Stimulated activated CD4-positive, alpha-beta T cell treated with anti-CD3 and anti-CD28 coated beads, Interleukin-4, amount 100 ng/mL, for 1 hour (primary cell): ENCODE measurements around the gene CNOT1.

Experiments used
- DNase-seq: peaks from one replicate; pipeline ENCODE4 v3.0.0-alpha.2; 2020

The CNOT1 gene

DNA sequence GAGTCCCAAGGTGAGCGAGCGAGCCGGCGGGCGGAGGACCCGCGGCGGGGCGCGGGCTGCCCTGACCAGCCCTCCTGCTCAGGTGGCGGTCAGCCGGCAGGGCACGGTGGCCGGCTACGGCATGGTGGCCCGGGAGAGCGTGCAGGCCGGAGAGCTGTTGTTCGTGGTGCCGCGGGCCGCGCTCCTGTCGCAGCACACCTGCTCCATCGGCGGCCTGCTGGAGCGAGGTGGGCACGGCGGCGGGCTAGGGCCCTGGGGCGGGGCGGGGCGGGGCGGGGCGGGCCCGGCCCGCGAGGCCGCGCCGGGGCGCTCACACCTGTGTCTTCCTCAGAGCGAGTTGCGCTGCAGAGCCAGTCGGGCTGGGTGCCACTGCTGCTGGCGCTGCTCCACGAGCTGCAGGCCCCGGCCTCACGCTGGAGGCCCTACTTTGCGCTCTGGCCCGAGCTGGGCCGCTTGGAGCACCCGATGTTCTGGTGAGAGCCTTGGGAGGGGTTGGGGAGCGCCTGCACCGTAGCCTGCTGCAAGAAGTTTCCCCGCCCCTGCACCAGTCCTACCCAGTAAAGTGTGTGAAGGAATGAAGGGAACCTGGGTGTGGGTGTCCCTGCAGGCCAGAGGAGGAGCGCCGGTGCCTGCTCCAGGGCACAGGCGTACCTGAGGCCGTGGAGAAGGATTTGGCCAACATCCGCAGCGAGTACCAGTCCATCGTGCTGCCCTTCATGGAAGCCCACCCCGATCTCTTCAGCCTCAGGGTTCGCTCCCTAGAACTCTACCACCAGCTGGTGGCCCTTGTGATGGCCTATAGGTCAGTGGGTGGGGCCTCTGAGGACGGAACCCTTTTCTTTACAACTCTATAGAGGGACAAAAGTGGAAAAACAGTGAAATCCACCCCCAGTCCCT, 113.5 kb downstream of the CNOT1 start:
- peak; percentile 49 for DNase-seq

- DNase-seq = peak; percentile 80
Observed at GRCh38 chr16:58515125-58515870, 114.3 kb downstream of the CNOT1 start, which contains the start of gene SETD6. SETD6 (plus strand) TSS chr16:58515517; CDS start chr16:58515538, 21 bp downstream.

- DNase-seq = no peak
Observed at GRCh38 chr16:58513874-58514273, 115.8 kb downstream of the CNOT1 start.

DNA sequence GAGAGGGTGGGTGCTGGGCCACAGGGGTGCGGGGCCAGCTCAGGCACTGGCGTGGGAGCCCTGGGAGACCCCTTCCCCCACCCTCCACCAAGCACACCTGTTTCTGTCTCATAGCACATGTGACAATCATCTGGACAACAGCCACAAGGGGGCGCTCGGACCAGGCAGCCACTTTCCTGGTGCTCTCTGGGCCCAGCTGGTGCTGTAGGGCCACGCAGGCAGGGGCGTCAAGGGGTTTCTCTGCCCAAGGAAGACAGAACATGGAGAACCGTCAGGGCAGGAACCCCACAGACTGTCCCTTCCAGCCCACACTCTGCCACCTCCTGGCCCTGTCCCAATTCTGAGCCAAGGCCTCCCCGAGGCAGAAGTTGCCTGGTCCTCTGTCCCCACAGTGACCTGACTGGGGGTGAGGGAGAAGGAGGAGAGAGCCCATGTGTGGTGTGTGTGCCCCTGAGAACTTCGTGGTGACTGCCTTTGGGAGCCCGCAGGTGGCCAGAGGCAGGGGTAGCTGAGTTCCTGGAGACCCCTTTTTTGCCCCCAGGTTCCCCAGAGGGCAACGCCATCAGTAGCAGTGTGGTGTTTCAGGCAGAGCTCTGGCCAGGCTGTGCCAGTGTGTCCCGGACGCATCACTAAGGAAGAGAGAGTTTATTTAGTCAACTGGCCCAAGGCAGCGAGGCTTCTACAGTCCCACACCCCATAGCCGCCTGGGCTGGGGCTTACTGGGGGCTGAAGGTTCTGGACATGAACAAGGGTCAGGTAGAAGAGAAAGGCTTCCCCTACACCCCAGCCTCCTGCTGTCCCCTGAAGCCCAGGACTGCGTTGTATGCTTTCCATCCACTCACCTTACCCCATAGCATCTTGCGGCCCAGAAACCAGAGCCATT, 117.5 kb downstream of the CNOT1 start:
- DNase-seq = peak; percentile 89

DNA sequence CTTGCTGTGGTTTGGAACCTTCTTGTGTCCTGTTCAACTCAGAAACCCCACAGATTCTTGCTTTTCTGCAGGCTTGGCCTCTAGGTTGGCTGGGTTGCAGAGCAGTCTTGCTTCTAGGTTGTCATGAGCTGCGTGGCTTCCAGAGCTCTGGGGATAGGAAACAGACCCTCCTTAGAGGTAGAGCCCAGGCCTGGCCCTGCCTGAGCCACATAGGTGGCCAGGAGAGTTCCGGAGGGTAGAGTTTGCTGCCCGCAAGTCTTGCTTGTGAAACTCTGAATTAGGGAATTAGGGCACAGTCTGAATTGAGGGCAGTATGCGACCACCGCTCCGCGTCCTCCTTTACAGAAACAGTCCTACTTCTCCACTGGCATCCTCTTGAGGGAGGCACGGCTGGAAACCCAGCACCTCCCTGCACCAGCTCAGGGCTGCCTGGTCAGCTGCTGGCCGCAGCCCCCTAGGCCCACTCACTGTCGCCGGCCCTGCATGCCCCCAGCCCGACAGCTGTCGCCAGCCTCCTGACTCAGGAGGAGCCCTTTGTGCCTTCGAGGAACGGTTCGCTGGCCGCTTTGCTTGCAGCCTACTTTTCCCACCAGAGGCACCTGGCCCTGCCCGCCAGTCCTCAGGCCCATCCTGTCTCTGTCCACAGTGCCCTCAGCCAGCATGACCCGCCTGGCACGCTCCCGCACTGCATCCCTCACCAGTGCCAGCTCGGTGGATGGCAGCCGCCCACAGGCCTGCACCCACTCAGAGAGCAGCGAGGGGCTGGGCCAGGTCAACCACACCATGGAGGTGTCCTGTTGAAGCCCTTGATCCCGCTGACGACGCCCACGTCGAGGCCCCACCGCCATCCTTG, 118.6 kb downstream of the CNOT1 start:
- DNase-seq = no peak

DNA sequence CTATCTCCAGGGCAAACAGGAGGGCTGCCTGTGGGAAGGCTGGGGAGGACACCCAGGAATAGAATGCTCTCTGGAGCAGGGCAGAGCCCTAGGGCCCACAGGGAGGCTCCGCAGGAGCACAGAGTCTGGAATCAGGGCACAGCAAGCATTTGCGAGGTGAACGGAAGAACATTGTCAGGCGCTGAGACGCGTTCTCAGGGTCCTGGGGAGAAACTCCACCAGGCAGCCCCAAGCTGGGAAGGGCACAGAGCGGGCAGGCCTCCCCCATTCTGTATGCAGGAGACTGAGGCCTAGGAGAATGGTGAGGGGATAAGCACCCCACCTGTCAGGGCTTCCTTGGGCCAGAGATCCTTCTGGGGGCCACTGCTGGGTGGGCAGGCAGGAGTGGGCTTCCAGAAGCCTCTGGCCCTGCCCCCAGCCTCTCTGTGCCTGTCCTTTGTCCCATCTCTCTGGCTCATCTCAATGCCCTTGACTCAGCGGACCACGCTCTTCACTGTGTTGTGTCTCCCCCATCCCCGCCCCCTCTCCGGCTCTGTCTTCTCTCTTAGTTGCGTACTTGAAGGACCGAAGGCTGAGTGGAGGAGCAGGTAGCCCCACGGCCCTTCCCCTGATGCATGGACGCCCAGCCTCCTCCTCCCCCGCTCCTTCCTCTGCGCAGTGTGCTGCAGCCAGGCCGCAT, 119.4 kb downstream of the CNOT1 start:
- DNase-seq = no peak

GRCh38 chr16:58509256-58510096, 120.2 kb downstream of the CNOT1 start:
- DNase-seq = no peak

- no peak for DNase-seq
Observed at GRCh38 chr16:58508671-58509251, 120.9 kb downstream of the CNOT1 start.

DNA sequence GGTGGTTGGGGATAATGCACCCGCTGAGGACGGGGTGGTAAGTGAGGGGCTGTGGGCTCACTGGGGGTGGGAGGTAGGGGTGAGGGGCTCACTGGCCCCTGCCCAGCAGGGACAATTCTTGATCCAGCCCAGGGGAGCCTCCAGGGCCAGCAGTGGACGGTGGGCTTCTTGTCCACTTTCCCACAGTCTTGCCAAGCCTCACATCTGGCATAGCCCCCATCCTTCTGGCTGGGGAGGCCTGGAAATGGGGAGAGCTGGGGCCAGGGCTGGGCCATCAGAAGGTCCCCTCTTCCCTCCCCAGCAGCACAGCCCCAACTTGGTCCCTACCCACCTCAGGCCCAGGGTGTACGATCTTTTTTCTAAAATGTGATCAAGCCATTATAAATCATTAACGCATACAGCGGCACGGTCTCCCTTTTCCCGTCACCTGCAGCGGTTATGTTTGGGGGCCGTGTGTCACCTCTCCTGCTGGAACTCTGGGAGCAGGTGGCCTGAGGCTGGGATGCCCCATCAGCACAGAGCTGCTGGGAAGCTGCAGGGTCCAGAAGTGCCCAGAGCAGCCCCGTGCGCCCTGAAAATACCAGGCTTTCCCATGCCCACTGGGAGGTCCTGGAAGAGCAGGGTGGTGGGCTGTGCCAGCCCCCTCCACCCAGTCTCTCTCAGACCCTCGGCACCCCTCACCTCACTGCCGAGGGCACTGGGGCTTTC, 121.5 kb downstream of the CNOT1 start:
- DNase-seq = no peak

- DNase-seq = no peak
Observed at GRCh38 chr16:58507195-58507962, 122.2 kb downstream of the CNOT1 start.

DNA sequence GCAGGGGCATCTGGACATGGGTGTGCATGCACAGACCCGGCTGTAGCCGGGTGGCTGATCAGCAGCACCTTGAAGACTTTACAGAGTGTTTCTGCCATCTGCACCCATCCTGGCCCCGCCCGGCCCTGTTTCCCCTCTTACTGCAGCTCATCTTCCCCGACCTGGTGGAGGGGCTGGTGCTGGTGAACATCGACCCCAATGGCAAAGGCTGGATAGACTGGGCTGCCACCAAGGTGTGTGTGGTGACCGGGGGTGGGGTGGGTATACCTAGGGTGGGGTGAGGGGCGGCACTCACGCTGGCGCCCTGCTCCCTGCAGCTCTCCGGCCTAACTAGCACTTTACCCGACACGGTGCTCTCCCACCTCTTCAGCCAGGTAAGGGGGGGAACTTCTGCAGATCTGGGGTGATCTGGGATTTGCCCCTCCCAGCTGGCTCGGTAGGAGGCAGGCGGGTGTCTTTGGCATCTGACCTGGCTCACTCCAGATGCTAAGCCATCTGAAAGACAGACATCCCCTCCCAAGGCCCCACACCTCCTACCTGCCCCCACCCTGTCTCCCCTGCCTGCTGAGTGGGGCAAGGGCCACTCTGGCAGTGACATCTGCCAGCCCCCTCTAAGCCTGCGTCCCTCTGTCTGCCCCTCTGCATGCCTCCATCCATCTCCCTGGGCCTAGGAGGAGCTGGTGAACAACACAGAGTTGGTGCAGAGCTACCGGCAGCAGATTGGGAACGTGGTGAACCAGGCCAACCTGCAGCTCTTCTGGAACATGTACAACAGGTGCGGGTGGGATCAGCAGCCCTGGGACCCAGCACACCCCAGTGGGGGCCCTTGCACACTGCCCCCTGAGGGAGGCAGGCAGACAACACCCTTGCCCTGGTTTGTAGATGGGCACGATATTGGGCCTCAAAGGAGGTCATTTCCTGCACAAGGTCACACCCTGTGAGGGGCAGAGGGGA, 123.1 kb downstream of the CNOT1 start:
- no peak for DNase-seq

DNA sequence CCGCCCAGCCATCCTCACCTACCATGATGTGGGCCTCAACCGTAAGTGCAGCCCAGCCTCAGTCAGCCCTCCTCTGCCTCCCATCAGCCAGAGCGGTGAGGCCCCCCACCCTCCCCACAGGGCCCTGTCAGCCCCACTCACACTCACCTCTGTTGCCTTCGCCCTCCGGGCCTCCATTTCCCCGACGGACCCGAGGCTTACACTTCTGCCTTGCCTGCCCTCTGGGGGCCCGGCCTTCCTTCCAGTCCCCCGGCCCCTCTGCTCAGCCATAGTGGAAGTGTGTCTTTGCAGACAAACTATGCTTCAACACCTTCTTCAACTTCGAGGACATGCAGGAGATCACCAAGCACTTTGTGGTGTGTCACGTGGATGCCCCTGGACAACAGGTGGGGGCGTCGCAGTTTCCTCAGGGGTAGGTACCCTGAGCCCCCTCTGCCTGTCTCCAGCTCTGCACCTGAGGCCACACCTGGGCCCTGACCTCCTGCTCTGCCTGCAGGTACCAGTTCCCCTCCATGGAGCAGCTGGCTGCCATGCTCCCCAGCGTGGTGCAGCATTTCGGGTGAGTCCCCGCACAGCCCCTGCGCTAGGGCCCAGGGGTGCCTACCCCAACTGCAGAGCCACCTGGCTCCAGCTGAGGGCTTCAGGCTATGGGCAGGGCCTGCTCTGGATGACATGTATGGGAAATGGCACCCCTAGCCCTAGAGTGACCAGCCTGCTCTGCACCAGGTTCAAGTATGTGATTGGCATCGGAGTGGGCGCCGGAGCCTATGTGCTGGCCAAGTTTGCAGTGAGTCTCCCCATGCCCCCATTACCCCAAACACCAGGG, 125.5 kb downstream of the CNOT1 start:
- DNase-seq = no peak

- no peak for DNase-seq
Observed at GRCh38 chr16:58503166-58503862, 126.3 kb downstream of the CNOT1 start.

- no peak for DNase-seq
Observed at GRCh38 chr16:58502217-58502921, 127.3 kb downstream of the CNOT1 start.
